ENCODE data around the gene OSTF1.

- TF ChIP-seq CTCF (IDR thresholded peaks at IDR 0.05) (no peak), POLR2A (IDR thresholded peaks at IDR 0.05) (no peak)
Observed at GRCh38 chr9:75112789-75113188, 24.5 kb downstream of the OSTF1 start.
